Measurements from ENCODE around the gene LOC101059915.
A peak's percentile ranks its signal among the peaks of the same experiment; 100 is the strongest.
"Not testable (repeated sequence)": the region's sequence is repeated elsewhere in the genome, so short reads cannot be mapped to it uniquely, and the experiment has no call there.

The LOC101059915 gene

DNA sequence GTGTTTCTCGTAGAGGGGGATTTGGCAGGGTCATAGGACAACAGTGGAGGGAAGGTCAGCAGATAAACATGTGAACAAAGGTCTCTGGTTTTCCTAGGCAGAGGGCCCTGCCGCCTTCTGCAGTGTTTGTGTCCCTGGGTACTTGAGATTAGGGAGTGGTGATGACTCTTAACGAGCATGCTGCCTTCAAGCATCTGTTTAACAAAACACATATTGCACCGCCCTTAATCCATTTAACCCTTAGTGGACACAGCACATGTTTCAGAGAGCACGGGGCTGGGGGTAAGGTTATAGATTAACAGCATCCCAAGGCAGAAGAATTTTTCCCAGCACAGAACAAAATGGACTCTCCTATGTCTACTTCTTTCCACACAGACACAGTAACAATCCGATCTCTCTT, 22.9 kb upstream of the LOC101059915 start:
- DNase-seq: not testable (repeated sequence)

DNA sequence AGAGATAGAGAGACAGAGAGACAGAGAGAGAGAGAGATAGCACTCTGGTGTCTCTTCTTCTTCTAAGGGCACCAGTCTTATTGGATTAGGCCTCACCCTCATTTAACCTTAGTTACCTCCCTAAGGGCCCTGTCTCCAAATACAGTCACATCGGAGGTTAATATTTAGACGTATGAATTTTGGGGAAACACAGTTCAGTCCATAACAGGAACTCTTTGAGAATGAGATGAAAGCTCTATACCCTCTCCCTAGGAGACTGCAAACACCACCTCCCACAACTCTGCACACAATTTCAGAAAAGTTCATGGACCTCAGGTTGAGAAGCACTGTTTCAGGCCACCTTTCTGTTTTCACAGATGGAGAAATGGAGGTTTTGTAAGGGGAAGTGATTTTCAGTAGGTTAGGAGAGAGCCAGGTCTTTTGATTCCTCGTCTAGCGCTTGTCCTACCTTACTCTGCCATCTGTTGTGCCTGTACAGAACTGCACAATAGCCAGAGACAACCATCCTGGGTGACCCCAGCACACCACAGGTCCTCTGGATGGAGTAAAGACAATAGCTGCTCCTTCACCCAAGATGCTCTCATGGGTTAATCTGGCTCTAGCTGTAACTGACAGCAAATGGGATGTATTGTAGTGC, 16.9 kb upstream of the LOC101059915 start:
- no peak for DNase-seq

DNA sequence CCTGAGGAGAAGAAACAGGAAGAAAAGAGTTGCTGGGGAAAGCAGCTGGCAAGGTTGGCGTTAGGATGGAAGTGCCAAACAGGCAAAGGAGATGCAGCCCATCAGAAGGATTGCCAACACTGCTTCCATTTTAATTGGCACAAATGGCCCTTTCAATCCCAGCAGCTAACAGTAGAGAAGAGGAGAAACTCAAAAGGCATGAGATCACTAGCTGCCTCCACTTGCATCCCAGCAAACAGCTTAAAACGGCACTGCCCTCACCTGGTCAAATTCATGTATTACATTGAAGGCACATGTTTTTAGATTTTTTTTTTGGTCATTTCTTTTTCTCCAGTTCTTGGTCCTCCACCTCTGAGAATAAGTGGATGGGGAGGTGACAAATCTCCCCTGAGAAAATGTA, 14.9 kb upstream of the LOC101059915 start:
- peak; percentile 56 to 67 (median 64) for DNase-seq

DNA sequence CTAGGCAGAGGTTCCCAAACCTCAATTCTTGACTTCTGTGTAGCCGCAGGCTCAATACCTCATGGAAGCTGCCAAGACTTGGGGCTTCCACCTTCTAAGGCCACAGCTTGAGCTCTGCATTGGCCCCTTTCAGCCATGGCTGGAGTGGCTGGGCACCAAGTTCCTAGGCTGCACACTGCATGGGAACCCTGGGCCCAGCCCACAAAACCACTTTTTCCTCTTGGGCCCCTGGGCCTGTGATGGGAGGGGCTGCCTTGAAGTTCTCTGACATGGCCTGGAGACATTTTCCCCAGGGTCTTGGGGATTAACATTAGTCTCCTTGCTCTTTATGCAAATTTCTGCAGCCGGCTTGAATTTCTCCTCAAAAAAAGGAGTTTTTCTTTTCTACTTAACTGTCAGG, 14.0 kb upstream of the LOC101059915 start:
- no peak for DNase-seq

DNA sequence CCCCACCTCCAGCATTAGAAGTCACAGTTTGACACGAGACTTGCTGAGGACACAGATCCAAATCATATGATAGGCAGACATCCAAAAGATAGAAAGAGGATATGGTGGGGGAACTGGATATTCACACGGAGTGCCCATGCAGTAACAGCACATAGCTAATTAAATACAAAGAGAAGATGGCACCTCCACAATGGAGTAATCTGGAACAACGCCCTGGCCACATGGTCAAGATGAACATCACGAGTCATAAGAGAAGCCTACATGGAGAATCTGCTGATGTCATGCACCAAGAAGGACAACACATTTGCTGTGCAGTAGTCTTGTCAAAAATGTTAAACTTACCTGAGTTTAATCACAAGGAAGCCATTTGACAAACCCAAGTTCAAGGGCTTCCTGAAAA, 10.1 kb upstream of the LOC101059915 start:
- DNase-seq: no peak

DNA sequence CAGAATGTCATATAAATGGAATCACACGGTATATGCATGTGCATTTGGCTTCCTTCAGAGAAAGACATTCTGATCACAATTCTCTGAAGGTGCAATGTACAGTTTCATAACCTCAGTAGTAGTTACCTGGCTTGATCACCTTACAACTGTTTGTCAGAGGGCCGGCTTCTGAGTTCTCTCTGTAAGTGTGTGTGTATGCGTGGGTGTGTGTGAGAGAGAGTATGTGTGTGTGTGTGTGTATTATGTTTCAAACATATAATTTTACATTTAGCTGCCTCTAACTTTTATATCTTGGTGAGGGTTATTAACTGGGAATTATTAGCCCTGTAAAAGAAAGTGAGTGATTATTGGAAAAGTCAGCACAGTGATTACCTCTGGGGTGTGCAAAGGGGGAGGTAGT, 8.0 kb upstream of the LOC101059915 start:
- no peak for DNase-seq

DNA sequence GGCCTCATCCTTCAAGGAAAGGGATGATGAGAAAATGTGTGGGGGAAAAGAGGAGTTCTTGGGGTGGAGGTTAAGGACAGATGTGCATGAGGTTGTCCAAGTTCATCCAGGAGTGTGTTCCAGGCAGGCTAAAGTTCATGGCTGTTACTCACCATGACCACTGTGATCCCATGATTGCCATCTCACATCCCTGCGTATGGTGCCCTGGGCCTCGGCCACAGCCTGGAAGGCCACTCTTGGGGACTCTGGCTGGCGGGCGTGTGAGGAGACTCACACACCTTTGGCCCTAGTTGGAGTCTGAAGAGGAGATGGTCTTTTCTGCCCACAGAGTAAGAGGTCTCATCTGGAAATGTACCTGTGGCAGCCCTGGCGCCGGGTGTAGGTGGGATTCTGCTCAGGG, 7.4 kb upstream of the LOC101059915 start:
- DNase-seq: no peak

DNA sequence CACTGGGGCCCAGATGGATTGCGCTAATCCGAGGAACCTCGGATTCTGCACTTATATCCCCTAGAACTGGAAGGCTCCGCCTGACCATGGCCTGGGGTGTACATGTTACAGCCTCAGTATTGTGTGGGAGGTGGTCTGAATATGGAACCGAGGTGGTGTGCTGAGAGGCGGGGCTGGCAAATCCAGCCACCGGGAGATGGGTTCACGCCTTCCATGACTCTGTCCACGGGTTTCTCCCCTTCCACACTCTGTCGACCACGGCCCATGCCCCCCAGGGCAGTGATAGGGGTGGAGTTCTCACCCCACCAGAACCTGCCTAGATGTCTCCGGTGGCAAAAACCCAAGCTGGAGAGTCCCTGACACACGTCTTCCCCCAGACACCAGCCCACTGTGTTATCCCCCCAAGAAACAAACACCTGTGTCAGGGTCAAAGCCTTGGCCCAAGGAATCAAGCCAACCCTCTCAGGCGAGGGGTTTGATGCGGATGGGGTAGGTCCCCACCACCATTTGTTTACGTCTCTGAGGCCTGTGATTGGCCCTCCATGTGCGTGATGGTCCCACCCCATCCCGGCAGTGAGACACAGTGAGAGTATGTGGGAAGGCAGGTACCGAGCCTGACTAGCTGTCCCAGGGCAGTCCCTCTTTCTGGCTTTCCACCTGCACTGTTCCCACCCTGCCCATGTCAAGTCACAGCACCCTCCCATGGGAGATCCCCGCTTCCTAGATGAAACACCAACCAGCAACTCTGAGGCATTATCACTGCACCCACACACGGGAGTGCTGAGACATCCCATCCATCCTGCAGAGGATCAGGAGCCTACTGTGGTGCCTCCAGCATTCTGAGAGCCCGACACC, 6.6 kb upstream of the LOC101059915 start:
- DNase-seq: no peak

DNA sequence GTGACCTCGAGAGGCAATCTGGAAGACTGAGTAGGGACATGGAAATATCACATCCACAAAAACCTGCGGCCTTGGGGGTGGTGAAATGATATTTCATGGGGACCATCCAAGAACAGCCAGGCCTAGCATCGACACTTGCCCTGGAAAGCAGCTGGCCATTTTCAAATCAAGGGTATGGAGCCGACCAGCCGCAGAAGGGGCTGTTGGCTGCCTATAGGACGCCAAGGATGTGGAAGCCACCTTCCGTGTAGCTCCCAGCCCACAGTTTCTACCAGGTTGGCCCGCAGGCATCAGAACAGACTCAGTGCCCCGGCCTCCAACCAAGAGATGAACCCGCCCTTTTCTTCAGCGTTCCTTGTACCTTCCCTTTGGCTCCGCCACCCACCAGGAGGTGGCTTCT, 5.4 kb upstream of the LOC101059915 start:
- DNase-seq: no peak

DNA sequence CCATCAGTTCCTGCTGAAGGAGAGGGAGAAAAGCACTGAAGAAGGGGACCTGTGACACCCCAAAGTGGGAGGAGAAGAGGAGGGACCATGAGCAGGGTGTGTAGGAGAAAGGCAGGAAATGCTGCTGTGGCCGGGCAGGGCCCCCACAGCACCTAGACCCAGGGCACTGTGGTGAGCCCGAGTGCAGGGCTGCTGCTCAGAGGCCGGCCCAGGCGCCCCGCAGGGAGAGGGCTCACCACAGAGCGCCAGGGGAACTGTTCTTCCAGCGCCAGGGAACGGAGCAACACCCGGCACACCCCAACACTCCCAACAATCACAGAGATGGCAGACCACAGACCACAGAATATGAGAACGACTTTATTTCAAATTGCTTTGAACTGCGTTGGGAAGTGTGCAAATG, 4.7 kb upstream of the LOC101059915 start:
- not testable (repeated sequence) for DNase-seq

DNA sequence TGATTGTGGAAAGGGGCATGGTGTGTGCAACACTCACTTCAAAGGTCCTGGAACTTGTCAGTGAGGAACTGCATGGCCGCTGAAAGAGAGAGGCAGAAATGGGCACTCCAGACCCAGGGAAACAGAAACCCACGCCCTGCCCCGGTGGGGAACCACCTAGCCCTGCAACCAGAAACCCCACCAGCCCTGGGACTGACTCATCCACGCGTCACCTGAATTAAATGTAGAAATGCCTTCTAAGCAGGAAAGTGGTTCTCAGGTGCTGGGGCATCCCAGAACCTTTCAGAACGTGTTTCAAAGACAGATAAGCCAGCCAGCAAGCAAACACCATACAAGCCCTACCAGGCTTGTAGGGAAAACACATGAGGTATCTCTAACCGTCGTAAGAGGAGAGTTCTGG, 4.1 kb upstream of the LOC101059915 start:
- DNase-seq: peak in 2 of 3 donors; percentile 22 to 36

DNA sequence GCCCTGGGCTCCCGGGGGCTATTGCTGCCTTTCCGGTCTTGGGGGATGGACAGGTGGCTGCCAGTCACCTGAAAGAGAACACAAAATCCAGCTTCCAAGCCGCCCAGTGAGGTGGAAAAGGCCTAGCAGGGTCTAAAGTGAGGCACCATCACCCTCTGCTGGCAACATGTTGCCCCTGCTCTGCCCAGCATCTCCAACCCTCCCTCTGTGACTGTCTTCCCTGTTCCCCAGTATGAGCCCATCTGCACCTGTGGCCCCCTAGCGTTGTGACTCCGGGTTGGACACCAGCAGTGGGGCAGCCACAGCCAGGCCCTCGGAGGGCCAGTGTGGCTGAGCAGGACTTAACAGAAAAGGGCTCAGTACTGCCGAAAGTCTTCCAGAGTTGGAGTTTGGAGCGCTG, 3.1 kb upstream of the LOC101059915 start:
- DNase-seq: not testable (repeated sequence)

DNA sequence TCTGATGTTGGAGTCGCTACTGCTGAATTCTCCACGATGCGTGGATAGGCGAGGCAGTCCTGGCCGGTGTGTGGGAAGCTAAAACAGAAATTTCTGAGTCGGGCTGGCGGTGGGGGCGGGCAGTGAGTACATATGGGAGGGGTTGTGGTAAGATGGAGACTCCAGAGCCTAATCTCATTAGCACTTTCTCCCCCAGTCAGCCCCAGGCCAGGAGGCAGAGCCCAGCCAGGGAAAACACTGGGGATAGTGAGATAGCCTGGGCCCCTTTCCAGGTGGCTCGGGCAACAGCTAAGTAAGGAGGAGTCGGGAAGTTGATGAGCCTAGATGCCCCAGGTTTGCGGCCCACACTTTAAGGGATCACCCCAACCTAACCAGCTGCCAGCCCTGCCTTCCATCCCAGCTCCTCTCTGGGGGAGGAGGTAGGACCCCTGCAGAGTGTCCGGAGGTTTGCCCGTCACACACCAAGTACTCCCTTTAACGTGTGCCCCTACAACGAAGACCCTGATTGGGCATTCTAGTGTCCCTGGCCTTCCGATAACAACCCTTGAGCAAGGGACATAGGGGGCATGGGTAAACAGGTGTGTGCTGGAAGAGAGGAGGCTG, 2.4 kb upstream of the LOC101059915 start:
- no peak for DNase-seq

DNA sequence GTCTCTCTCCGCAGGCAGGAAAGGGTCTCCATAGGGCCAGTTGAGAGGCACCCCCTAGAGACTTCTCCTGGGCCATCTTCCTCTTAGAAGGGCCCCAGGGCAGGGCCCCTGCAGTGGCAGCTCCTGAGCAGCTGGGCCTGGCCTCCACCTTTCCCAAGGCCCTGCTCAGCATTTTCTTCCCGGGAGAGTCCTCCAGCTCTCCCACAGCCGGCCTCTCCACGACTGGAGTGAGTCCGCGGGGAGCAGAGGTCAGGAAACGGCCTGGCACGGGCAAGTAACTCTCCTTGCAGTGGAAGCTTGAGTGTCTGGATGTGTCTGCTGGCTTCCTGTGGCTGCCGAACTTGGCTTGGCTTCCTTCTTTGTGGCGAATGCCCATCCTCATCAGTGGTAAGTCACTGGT, 1.6 kb upstream of the LOC101059915 start:
- DNase-seq: no peak

DNA sequence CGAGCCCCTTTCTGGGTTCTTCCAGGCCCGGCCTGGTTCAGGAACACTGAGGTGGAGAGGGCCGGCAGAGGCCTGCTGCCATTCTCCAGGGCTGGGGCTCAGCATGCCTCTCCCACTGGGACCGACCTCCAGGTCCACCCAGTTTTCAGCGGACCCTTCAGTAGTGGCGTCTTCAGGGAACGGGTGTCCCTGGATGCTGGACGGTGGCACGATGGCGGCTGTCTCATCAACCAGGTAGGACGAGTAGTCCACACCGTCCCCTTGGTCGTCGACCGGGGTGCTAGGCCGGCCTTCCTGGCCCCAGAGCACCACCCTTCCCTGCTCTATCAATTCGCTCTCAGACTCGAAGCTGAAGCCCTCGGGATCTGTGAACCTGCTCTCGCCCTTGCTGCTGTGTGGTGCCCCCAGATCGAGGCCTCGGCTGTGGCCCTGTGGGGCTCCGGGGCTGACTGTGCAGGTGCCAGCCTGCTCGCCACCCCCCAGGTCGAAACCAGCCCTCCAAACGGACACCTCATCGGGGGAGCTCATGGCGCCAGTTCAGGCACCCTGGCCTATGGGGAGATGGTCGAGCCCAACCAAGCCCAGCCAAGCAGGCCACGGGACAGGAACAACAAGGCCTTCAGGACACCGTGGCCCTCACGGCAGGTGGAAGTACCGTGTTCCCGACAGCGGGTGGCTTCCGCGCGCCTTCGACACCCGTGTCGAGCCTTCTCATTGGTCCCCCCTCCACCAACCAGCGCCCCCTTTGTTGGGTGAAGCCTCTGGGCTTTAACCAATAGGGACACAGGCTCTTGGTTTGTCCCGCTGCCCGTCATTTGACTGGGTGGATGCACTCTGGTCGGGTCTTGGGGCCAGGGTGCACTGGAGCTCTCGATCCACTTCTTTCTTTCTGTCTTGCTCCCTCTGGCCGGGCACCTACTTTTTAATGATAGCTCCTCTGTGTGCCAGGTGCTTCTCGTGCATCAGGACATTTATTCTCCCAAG, 814 bp upstream of the LOC101059915 start:
- DNase-seq: no peak

DNA sequence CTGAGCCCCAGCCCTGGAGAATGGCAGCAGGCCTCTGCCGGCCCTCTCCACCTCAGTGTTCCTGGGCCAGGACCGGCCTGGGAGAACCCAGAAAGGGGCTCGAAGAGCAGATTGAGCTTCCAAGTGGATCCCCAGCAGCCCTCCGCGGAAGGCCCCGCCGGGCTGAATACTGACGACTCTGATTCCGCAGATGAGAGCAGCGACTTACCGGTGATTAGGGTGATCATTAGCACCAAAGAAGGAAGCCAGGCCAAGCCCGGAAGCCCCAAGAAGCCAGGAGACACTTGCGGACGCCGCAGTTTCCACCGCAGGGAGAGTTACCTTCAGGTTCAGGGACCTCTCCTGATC, 876 bp downstream of the LOC101059915 start:
- no peak for DNase-seq

DNA sequence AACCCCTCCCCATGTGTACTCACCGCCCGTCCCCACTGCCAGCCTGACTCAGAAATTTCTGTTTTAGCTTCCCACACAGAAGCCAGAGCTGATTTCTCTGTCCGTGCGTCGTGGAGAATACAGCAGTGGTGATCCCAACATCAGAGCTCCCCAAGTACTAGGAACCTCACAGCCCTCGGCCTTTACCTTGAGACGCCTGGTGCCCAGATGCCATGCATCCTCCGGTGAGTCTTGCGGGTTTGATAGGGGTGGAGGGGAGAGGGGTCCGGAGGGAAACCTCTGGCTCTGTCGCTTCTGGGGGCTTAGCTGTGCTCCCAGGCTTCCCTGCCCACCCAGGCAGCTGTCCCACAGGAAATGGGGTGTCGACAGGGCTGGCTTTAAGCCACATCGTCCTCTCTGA, 2.1 kb downstream of the LOC101059915 start:
- DNase-seq: no peak

DNA sequence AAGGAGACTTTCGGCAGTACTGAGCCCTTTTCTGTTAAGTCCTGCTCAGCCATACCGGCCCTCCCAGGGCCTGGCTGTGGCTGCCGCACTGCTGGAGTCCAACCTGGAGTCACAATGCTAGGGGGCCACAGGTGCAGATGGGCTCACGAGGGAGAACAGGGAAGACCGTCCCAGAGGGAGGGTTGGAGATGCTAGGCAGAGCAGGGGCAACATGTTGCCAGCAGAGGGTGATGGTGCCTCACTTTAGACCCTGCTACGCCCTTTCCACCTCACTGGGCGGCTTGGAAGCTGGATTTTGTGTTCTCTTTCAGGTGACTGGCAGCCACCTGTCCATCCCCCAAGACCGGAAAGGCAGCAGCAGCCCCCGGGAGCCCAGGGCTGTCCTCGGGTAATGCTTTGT, 2.6 kb downstream of the LOC101059915 start:
- peak in 2 of 3 donors; percentile 38 to 40 for DNase-seq

DNA sequence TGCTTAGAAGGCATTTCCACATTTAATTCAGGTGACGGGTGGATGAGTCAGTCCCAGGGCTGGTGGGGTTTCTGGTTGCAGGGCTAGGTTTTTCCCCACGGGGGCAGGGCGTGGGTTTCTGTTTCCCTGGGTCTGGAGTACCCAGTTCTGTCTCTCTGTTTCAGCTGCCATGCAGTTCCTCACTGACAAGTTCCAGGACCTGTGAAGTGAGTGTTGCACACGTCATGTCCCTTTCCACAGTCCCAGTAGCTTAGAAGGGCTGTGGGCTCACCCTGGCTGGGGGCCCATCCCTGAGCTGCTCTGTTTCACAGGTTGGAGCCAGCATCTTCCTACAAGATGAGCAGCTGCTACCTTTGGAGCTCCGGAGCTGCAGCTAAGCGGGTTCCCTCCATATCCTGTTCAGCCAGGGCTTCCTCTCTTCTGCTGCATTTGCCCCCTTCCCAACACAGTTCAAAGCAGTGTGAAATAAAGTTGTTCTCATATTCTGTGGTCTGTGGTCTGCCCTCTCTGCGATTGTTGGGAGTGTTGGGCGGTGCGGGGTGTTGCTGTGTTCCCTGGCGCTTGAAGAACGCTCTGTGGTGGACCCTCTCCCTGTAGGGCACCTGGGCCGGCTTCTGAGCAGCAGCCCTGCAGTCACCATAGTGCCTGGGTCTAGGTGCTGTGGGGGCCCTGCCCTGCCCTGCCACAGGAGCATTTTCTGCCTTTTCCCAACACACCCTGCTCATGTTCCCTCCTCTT, 3.9 kb downstream of the LOC101059915 start:
- peak; percentile 46 to 64 (median 50) for DNase-seq

DNA sequence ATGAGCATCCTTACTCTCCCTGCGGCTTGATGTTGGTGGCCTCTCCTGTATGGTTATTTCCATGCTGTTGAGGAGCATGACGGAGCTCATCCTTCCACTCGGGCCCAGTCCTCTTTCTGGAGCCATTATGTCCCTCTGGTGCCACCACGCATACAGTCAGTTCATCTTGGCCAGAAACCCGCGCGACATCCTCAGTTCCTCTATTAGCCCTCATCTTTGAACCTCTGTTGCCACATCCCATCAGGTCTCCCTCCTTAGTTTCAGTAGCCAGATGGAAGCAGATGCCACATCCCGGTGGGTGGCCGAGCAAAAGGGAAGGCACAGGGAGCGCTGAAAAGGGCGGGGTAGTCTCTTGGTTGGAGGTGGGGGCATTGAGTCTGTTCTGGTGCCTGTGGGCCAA, 4.6 kb downstream of the LOC101059915 start:
- no peak for DNase-seq

DNA sequence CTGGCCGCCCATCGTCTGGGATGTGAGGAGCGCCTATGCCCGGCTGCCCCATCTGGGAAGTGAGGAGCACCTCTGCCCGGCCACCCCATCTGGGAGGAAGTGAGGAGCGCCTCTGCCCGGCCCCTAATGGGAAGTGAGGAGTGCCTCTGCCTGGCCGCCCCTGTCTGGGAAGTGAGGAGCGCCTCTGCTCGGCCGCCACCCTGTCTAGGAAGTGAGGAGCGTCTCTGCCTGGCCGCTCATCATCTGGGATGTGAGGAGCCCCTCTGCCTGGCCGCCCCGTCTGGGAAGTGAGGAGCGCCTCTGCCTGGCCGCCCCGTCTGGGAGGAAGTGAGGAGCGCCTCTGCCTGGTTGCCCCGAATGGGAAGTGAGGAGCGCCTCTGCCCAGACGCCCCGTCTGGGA, 8.3 kb downstream of the LOC101059915 start:
- not testable (repeated sequence) for DNase-seq

Measured in suppressor macrophage treated with lipopolysaccharide for 1 hour (primary cell).